ENCODE results near the gene ZNF622. TPM values are rescaled to one million over a fixed set of nuclear protein-coding genes. Genes with fewer than 3 reads are reported as not detected.

Gene ZNF622
- polyA plus RNA-seq, 1 donor (not counting 4 experiments of a cell fraction or from before 2014, with no cell fraction given), result 23.1 TPM

- Histone ChIP-seq H3K9me1 (ENCODE audit: control insufficient read depth, extremely low read depth, insufficient read depth, low read length) (peaks cover 3% of the 10 kb centered on the region), H3K4me1 (ENCODE audit: control insufficient read depth, extremely low read depth, insufficient read depth, low read length) (peaks cover 19% of the 10 kb centered on the region), H3K27ac (ENCODE audit: control insufficient read depth, insufficient read depth, low read length) (peak overlapping the region; percentile 65), H3K36me3 (ENCODE audit: control insufficient read depth in 2 of 2, extremely low read depth in 1 of 2, insufficient read depth in 2 of 2, low read length in 2 of 2) (no peaks in the 10 kb centered on the region), H3K4me3 (ENCODE audit: control insufficient read depth in 2 of 3, extremely low read depth in 1 of 3, insufficient read depth in 2 of 3, low read depth in 1 of 3, low read length in 3 of 3) (peak overlapping the region; percentile 32 to 48 (median 41)), H2AFZ (ENCODE audit: control insufficient read depth, low read length) (peak overlapping the region; percentile 91), H3K4me2 (ENCODE audit: control insufficient read depth, extremely low read depth, insufficient read depth, low read depth, low read length) (peak overlapping the region; percentile 79), H3K9me3 (ENCODE audit: control insufficient read depth, low read depth, low read length) (no peaks in the 10 kb centered on the region), H4K20me1 (ENCODE audit: control insufficient read depth, extremely low read depth, insufficient read depth, low read length) (no peaks in the 10 kb centered on the region), H3K27me3 (ENCODE audit: control insufficient read depth, extremely low read depth, insufficient read depth, low read length) (no peaks in the 10 kb centered on the region), H3K79me2 (ENCODE audit: control insufficient read depth, insufficient read depth, low read length) (no peaks in the 10 kb centered on the region), H3K9ac (ENCODE audit: control insufficient read depth, extremely low read depth, insufficient read depth, low read length) (peak overlapping the region; percentile 46)
- FAIRE-seq (peak; percentile 87), DNase-seq (ENCODE audit: low read depth, low spot score) (peak; percentile 26)
- dilution Hi-C loops (cut with MboI; ENCODE audit: extremely low pct_ligation_motif_present, low sequenced_read_pairs), result no loop called here
- TF ChIP-seq EZH2 (IDR thresholded peaks at IDR 0.05; ENCODE audit: low read length), result no peak
- TF ChIP-seq CTCF (optimal IDR thresholded peaks at IDR 0.05 in 1 of 3, IDR thresholded peaks at IDR 0.05 in 1 of 3, conservative IDR thresholded peaks at IDR 0.05 in 1 of 3; ENCODE audit: extremely low read depth in 1 of 3, insufficient read depth in 2 of 3, low read length in 3 of 3), result peak in 1 of 3 experiments; percentile 10
Observed at GRCh38 chr5:16508730-16509531, 43.3 kb upstream of the ZNF622 start.

GRCh38 chr5:16507716-16508115 is 42.1 kb upstream of the ZNF622 start:
- Histone ChIP-seq H3K4me2 (ENCODE audit: control insufficient read depth, extremely low read depth, insufficient read depth, low read depth, low read length) (peak overlapping the region; percentile 79), H3K36me3 (ENCODE audit: control insufficient read depth in 2 of 2, extremely low read depth in 1 of 2, insufficient read depth in 2 of 2, low read length in 2 of 2) (no peaks in the 10 kb centered on the region), H2AFZ (ENCODE audit: control insufficient read depth, low read length) (no peak overlapping the region), H3K9me1 (ENCODE audit: control insufficient read depth, extremely low read depth, insufficient read depth, low read length) (peaks cover 3% of the 10 kb centered on the region), H3K4me3 (ENCODE audit: control insufficient read depth in 2 of 3, extremely low read depth in 1 of 3, insufficient read depth in 2 of 3, low read depth in 1 of 3, low read length in 3 of 3) (peak overlapping the region in 1 of 3 experiments; percentile 32), H3K9ac (ENCODE audit: control insufficient read depth, extremely low read depth, insufficient read depth, low read length) (no peak overlapping the region), H3K79me2 (ENCODE audit: control insufficient read depth, insufficient read depth, low read length) (no peaks in the 10 kb centered on the region), H3K9me3 (ENCODE audit: control insufficient read depth, low read depth, low read length) (no peaks in the 10 kb centered on the region), H3K27ac (ENCODE audit: control insufficient read depth, insufficient read depth, low read length) (no peak overlapping the region), H3K27me3 (ENCODE audit: control insufficient read depth, extremely low read depth, insufficient read depth, low read length) (no peaks in the 10 kb centered on the region), H4K20me1 (ENCODE audit: control insufficient read depth, extremely low read depth, insufficient read depth, low read length) (no peaks in the 10 kb centered on the region), H3K4me1 (ENCODE audit: control insufficient read depth, extremely low read depth, insufficient read depth, low read length) (peaks cover 19% of the 10 kb centered on the region)
- TF ChIP-seq CTCF (optimal IDR thresholded peaks at IDR 0.05 in 1 of 3, IDR thresholded peaks at IDR 0.05 in 1 of 3, conservative IDR thresholded peaks at IDR 0.05 in 1 of 3; ENCODE audit: extremely low read depth in 1 of 3, insufficient read depth in 2 of 3, low read length in 3 of 3), result no peak
- no peak for TF ChIP-seq EZH2 (IDR thresholded peaks at IDR 0.05; ENCODE audit: low read length)
- FAIRE-seq, result no peak
- no peak for DNase-seq (ENCODE audit: low read depth, low spot score)
- dilution Hi-C loops (cut with MboI; ENCODE audit: extremely low pct_ligation_motif_present, low sequenced_read_pairs), result no loop called here

Data from keratinocyte (primary cell).